SJSA1 (cell line): ENCODE measurements around the gene MAGEB10. TPM values are rescaled to one million over a fixed set of nuclear protein-coding genes. Genes with fewer than 3 reads are reported as not detected.

Experiments used
- DNase-seq, 2 experiments: peaks; one replicate each; pipeline ENCODE4 v3.0.0-alpha.2; 2015 to 2020; ENCODE audit warnings: low spot score in 2 of 2, low read depth in 1 of 2
- H3K27ac ChIP-seq: fragments of 250-450 bp; sonication (Bioruptor Pico); 2 replicates; pipeline ENCODE4 v1.5.1; 2020; ENCODE audit warnings: mild to moderate bottlenecking, moderate library complexity
- H3K27me3 ChIP-seq: fragments of 250-450 bp; sonication (Bioruptor Pico); replicated peaks from 2 replicates; pipeline ENCODE4 v1.5.1; 2020; ENCODE audit warnings: mild to moderate bottlenecking, moderate library complexity
- H3K36me3 ChIP-seq: fragments of 250-450 bp; sonication (Bioruptor Pico); 2 replicates; pipeline ENCODE4 v1.5.1; 2020; ENCODE audit warnings: mild to moderate bottlenecking
- H3K4me1 ChIP-seq: fragments of 250-450 bp; sonication (Bioruptor Pico); replicated peaks from 2 replicates; pipeline ENCODE4 v1.6.1; 2021; ENCODE audit warnings: mild to moderate bottlenecking
- H3K4me3 ChIP-seq: fragments of 250-450 bp; sonication (Bioruptor Pico); 2 replicates; pipeline ENCODE4 v1.5.1; 2020; ENCODE audit warnings: mild to moderate bottlenecking
- H3K9me3 ChIP-seq: fragments of 250-450 bp; sonication (Bioruptor Pico); replicated peaks from 2 replicates; pipeline ENCODE4 v1.5.1; 2020; ENCODE audit warnings: mild to moderate bottlenecking
- total RNA-seq: library from RNA; depleted of rRNA; stranded (reverse); fragments of >200 nt; shearing (Covaris generic); gene quantifications from 2 replicates; pipeline ENCODE4 v1.2.3, GENCODE V29; 2014; rRNA removed

The MAGEB10 gene
- total RNA-seq, 1 experiment from 2014 or later = not detected

GRCh38 chrX:27863809-27864208 is 56.0 kb downstream of the MAGEB10 start:
- Histone ChIP-seq H3K36me3 (no peaks in the 10 kb centered on the region), H3K27me3 (no peaks in the 10 kb centered on the region), H3K4me1 (no peaks in the 10 kb centered on the region), H3K9me3 (no peaks in the 10 kb centered on the region), H3K27ac (no peak overlapping the region), H3K4me3 (no peak overlapping the region)
- no peak for DNase-seq

Other genes starting within 250 kb of the MAGEB10 start
- not detected in 2 replicates for gene DCAF8L2, start 217.6 kb upstream of the MAGEB10 start, total RNA-seq
- gene DCAF8L1, start 173.5 kb downstream of the MAGEB10 start, total RNA-seq = not detected in 2 replicates